Lower leg skin (tissue), 4 donors: Measurements from ENCODE around the gene RTTN. TPM values are rescaled to one million over a fixed set of nuclear protein-coding genes. Genes with fewer than 3 reads are reported as not detected.

Experiments used
- DNase-seq, 2 donors: peaks; one replicate each; pipeline ENCODE4 v3.0.0-alpha.2; 2019; ENCODE audit warnings: low spot score in 2 of 2
- H3K4me3 ChIP-seq: fragments of 200-600 bp; sonication (generic); 2 replicates; pipeline ENCODE4 v1.5.1; 2017; ENCODE audit warnings: mild to moderate bottlenecking, low read depth; ENCODE audit not compliant: poor library complexity, severe bottlenecking
- POLR2A ChIP-seq, 2 donors: fragments of 450-650 bp; IDR thresholded peaks; one replicate each; pipeline ENCODE4 v1.6.1; 2016 to 2017; ENCODE audit warnings: antibody characterized with exemption in 2 of 2, mild to moderate bottlenecking in 1 of 2, moderate library complexity in 1 of 2
- WGBS, 2 donors: methylation state at CpG; one replicate each; pipeline ENCODE4 v1.1.5; 2018; 5-methylcytosine and 5-hydroxymethylcytosine counted together
- intact Hi-C: fragments of 100-400 bp; cut with DNase I; formaldehyde crosslinking; loops from one replicate; pipeline ENCODE4 v1.15.0; 2023; ENCODE audit warnings: low total_unique reads
- total RNA-seq, 4 donors: library from RNA; depleted of rRNA; stranded (reverse); fragments of >200 nt; gene quantifications; one replicate each; pipeline ENCODE4 v1.1.0, GENCODE V29; 2016
- TF ChIP-seq, protein P1 (sequence below), 3 donors: fragments of 450-650 bp; IDR thresholded peaks; one replicate each; pipeline ENCODE4 v1.5.1; 2016; ENCODE audit warnings: antibody characterized with exemption in 3 of 3, mild to moderate bottlenecking in 3 of 3, moderate library complexity in 2 of 3

Gene RTTN
- total RNA-seq, 4 donors from 2014 or later = 4.8 to 14.9 (median 7.8) TPM

DNA sequence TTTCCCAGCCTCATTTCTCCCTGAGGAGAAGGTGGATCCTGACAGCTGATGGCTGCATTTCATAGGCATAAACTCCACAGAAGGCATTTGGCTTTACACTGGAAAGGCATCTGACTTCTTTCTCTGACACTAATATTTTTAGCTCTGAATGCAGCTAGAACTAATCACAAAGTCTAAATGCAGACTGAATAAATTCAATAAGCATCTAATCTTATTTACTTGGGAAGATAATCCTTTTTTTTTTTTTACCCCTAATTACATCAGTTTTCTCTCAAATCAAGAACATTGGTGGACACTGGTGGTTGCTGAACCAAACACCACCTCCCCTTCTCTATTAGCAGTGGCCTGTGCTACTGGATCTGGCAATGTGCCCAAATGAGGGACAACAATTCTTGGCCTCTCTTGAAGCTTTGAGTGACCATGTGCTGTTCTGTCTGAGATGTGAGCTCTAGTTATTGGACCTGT is 206.9 kb downstream of the RTTN start:
- DNase-seq = no peak
- intact Hi-C loops = no loop called here
- TF ChIP-seq, protein P1, sequence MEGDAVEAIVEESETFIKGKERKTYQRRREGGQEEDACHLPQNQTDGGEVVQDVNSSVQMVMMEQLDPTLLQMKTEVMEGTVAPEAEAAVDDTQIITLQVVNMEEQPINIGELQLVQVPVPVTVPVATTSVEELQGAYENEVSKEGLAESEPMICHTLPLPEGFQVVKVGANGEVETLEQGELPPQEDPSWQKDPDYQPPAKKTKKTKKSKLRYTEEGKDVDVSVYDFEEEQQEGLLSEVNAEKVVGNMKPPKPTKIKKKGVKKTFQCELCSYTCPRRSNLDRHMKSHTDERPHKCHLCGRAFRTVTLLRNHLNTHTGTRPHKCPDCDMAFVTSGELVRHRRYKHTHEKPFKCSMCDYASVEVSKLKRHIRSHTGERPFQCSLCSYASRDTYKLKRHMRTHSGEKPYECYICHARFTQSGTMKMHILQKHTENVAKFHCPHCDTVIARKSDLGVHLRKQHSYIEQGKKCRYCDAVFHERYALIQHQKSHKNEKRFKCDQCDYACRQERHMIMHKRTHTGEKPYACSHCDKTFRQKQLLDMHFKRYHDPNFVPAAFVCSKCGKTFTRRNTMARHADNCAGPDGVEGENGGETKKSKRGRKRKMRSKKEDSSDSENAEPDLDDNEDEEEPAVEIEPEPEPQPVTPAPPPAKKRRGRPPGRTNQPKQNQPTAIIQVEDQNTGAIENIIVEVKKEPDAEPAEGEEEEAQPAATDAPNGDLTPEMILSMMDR (IDR thresholded peaks at IDR 0.05) = no peak
- TF ChIP-seq POLR2A (IDR thresholded peaks at IDR 0.05) = no peak

DNA sequence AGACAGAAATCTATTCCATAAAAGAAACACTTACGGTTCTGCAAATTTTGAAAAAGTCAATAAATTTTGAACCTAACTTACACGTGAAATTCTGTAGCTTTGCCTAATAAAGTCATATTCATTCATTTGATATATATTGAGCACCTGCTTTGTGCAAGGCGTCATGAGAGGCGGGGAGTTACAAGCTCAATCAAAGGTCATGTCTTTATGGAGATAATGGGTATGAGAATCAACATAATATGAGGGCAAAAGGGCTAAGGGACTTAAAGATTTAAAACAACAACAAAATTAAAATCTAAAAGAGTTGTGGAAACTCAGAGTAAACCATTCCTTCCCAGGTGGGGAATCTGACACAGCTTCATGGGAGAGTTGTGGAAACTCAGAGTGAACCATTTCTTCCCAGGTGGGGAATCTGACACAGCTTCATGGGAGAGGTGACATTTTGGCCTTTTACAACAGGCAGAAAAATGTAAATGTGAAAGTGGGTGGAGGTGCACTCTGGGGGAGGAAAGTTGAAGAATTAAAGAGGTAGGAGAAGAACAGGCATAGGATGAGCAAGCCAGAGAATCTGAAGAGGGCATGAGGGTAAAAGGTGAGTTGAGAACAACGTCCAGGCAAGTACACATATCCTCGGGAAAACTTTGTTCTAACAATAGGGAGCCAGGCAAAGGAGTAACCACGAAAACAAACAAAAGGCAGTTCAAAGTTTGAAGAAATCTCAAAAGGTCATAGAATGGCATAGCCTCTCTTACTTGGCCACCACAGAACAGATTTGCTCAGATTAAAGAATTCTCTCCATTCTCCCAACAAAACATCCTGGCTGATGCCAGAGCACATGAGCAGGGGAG is 208.3 kb downstream of the RTTN start:
- no peak for DNase-seq
- TF ChIP-seq, protein P1 (IDR thresholded peaks at IDR 0.05) = no peak
- no peak for TF ChIP-seq POLR2A (IDR thresholded peaks at IDR 0.05)
- WGBS, 2 donors = 79 to 87% methylated on average over 7 of the region's 7 CpGs
- intact Hi-C loops = no loop called here
- no peak overlapping the region for H3K4me3 ChIP-seq

More for the DNA sequence above, 206.9 kb downstream of the RTTN start:
- no peak overlapping the region for H3K4me3 ChIP-seq

DNA sequence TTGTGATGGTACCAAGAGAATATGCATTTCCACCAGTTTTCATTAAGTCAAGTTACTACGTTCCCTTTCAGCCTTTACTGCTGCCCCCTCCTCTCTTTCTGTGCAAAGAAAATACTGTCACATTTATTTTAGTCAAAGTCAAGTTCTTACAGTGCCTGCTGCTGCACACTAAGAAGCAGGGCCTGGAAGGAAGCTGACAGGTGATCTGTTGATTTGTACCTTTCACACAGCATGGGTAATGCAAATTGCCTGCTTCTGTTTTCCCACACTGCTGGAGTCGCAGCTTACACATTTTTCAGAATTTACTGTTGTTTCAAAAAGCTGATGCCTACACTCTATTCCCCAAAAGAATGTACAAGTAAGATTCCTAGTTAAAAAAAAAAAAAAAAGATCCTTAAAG is 209.1 kb downstream of the RTTN start:
- 85 to 94% methylated on average over 2 of the region's 2 CpGs for WGBS, 2 donors
- intact Hi-C loops = no loop called here
- DNase-seq = no peak

DNA sequence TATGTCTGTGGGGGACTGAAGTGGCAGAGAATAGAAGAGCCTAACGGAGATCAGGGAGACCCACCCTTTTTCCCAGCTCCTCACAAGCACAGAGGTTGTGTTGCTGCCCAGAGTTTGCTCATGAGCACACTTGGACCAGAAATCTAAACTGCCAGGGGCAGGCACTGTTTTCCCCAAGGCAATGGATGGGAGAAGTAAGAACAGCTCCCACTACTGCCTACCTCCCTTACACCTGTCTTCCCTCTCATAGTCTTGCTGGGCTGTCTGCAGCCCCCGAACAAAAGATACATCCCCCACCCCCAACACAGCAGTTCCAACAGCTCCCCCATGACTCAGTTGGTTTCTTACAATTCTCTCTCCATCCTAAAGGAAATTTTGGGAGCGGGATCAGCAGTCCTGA is 209.7 kb downstream of the RTTN start:
- DNase-seq = no peak
- H3K4me3 ChIP-seq = no peak overlapping the region
- intact Hi-C loops = no loop called here
- TF ChIP-seq POLR2A (IDR thresholded peaks at IDR 0.05) = no peak
- TF ChIP-seq, protein P1 (IDR thresholded peaks at IDR 0.05) = no peak
- 82 to 88% methylated on average over 3 of the region's 3 CpGs for WGBS, 2 donors

More for the DNA sequence above, 209.1 kb downstream of the RTTN start:
- TF ChIP-seq, protein P1 (IDR thresholded peaks at IDR 0.05) = no peak
- TF ChIP-seq POLR2A (IDR thresholded peaks at IDR 0.05) = no peak
- H3K4me3 ChIP-seq = no peak overlapping the region

DNA sequence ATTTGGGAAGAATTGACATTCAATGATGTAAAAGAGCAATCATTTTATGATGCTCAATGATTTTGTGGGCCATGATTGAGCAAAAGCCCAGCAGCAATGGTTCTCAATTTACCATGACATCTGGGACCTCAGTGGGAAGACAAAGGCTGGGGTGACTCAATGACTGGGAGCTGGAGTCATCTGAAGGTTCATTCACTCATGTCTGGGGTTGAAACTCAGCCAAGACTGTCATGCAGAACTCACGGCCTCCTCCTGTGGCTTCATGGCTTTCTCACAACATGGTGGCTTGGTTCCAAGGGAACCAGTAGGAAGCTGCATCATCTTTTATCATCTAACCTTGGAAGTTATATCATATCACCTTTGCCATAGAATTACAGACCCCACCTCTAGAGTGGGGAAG is 212.7 kb downstream of the RTTN start:
- DNase-seq = no peak
- intact Hi-C loops = no loop called here
- TF ChIP-seq, protein P1 (IDR thresholded peaks at IDR 0.05) = no peak
- TF ChIP-seq POLR2A (IDR thresholded peaks at IDR 0.05) = no peak
- WGBS, 2 donors = 57 to 75% methylated on average over 1 of the region's 1 CpG
- H3K4me3 ChIP-seq = no peak overlapping the region
